Measurements from ENCODE around the gene LIMS1.

Gene LIMS1

GRCh38 chr2:108560241-108560811 lies 26.1 kb downstream of the LIMS1 start:
- H3K9me3 ChIP-seq (ENCODE audit: low read length) = no peaks in the 10 kb centered on the region
- H3K27me3 ChIP-seq (ENCODE audit: insufficient read depth, low read length) = no peaks in the 10 kb centered on the region
- no peaks in the 10 kb centered on the region for H3K36me3 ChIP-seq (ENCODE audit: insufficient read depth, low read length)
- no peak overlapping the region for H2AFZ ChIP-seq (ENCODE audit: low read depth, low read length)
- no peak overlapping the region for H3K4me3 ChIP-seq (ENCODE audit: low read length)
- peaks cover 11% of the 10 kb centered on the region for H3K4me1 ChIP-seq (ENCODE audit: insufficient read depth, low read length)

GRCh38 chr2:108560895-108561530 lies 26.7 kb downstream of the LIMS1 start:
- no peaks in the 10 kb centered on the region for H3K36me3 ChIP-seq (ENCODE audit: insufficient read depth, low read length)
- no peaks in the 10 kb centered on the region for H3K9me3 ChIP-seq (ENCODE audit: low read length)
- no peak overlapping the region for H2AFZ ChIP-seq (ENCODE audit: low read depth, low read length)
- peaks cover 11% of the 10 kb centered on the region for H3K4me1 ChIP-seq (ENCODE audit: insufficient read depth, low read length)
- no peaks in the 10 kb centered on the region for H3K27me3 ChIP-seq (ENCODE audit: insufficient read depth, low read length)
- H3K4me3 ChIP-seq (ENCODE audit: low read length) = no peak overlapping the region

GRCh38 chr2:108562274-108562673 lies 28.0 kb downstream of the LIMS1 start:
- no peaks in the 10 kb centered on the region for H3K27me3 ChIP-seq (ENCODE audit: insufficient read depth, low read length)
- peaks cover 11% of the 10 kb centered on the region for H3K4me1 ChIP-seq (ENCODE audit: insufficient read depth, low read length)
- H2AFZ ChIP-seq (ENCODE audit: low read depth, low read length) = no peak overlapping the region
- no peak overlapping the region for H3K4me3 ChIP-seq (ENCODE audit: low read length)
- H3K9me3 ChIP-seq (ENCODE audit: low read length) = no peaks in the 10 kb centered on the region
- H3K36me3 ChIP-seq (ENCODE audit: insufficient read depth, low read length) = no peaks in the 10 kb centered on the region

- no peaks in the 10 kb centered on the region for H3K27me3 ChIP-seq (ENCODE audit: insufficient read depth, low read length)
- peaks cover 11% of the 10 kb centered on the region for H3K4me1 ChIP-seq (ENCODE audit: insufficient read depth, low read length)
- H3K4me3 ChIP-seq (ENCODE audit: low read length) = no peak overlapping the region
- no peaks in the 10 kb centered on the region for H3K9me3 ChIP-seq (ENCODE audit: low read length)
- H3K36me3 ChIP-seq (ENCODE audit: insufficient read depth, low read length) = no peaks in the 10 kb centered on the region
- H2AFZ ChIP-seq (ENCODE audit: low read depth, low read length) = no peak overlapping the region
Observed at GRCh38 chr2:108564510-108564909, 30.2 kb downstream of the LIMS1 start.

GRCh38 chr2:108565778-108566375 lies 31.6 kb downstream of the LIMS1 start:
- Histone ChIP-seq H3K9me3 (ENCODE audit: low read length) (no peaks in the 10 kb centered on the region), H3K4me3 (ENCODE audit: low read length) (no peak overlapping the region), H3K27me3 (ENCODE audit: insufficient read depth, low read length) (no peaks in the 10 kb centered on the region), H2AFZ (ENCODE audit: low read depth, low read length) (no peak overlapping the region), H3K4me1 (ENCODE audit: insufficient read depth, low read length) (peaks cover under 1% of the 10 kb centered on the region), H3K36me3 (ENCODE audit: insufficient read depth, low read length) (no peaks in the 10 kb centered on the region)

- Histone ChIP-seq H3K36me3 (ENCODE audit: insufficient read depth, low read length) (no peaks in the 10 kb centered on the region), H2AFZ (ENCODE audit: low read depth, low read length) (no peak overlapping the region), H3K4me3 (ENCODE audit: low read length) (no peak overlapping the region), H3K27me3 (ENCODE audit: insufficient read depth, low read length) (no peaks in the 10 kb centered on the region), H3K4me1 (ENCODE audit: insufficient read depth, low read length) (peaks cover 10% of the 10 kb centered on the region), H3K9me3 (ENCODE audit: low read length) (no peaks in the 10 kb centered on the region)
Observed at GRCh38 chr2:108570416-108570815, 36.1 kb downstream of the LIMS1 start.

GRCh38 chr2:108571286-108571685 lies 37.0 kb downstream of the LIMS1 start:
- Histone ChIP-seq H3K9me3 (ENCODE audit: low read length) (no peaks in the 10 kb centered on the region), H3K4me1 (ENCODE audit: insufficient read depth, low read length) (peaks cover 15% of the 10 kb centered on the region), H3K4me3 (ENCODE audit: low read length) (no peak overlapping the region), H3K36me3 (ENCODE audit: insufficient read depth, low read length) (no peaks in the 10 kb centered on the region), H2AFZ (ENCODE audit: low read depth, low read length) (no peak overlapping the region), H3K27me3 (ENCODE audit: insufficient read depth, low read length) (no peaks in the 10 kb centered on the region)

- no peaks in the 10 kb centered on the region for H3K36me3 ChIP-seq (ENCODE audit: insufficient read depth, low read length)
- no peaks in the 10 kb centered on the region for H3K27me3 ChIP-seq (ENCODE audit: insufficient read depth, low read length)
- no peak overlapping the region for H2AFZ ChIP-seq (ENCODE audit: low read depth, low read length)
- no peaks in the 10 kb centered on the region for H3K9me3 ChIP-seq (ENCODE audit: low read length)
- no peak overlapping the region for H3K4me3 ChIP-seq (ENCODE audit: low read length)
- H3K4me1 ChIP-seq (ENCODE audit: insufficient read depth, low read length) = peaks cover 15% of the 10 kb centered on the region
Observed at GRCh38 chr2:108573061-108573460, 38.8 kb downstream of the LIMS1 start.

- H3K4me1 ChIP-seq (ENCODE audit: insufficient read depth, low read length) = peaks cover 15% of the 10 kb centered on the region
- no peaks in the 10 kb centered on the region for H3K27me3 ChIP-seq (ENCODE audit: insufficient read depth, low read length)
Observed at GRCh38 chr2:108574332-108574731, 40.1 kb downstream of the LIMS1 start.

GRCh38 chr2:108575132-108575966 lies 41.1 kb downstream of the LIMS1 start:
- Histone ChIP-seq H3K27me3 (ENCODE audit: insufficient read depth, low read length) (no peaks in the 10 kb centered on the region), H3K4me1 (ENCODE audit: insufficient read depth, low read length) (peaks cover 15% of the 10 kb centered on the region), H3K36me3 (ENCODE audit: insufficient read depth, low read length) (no peaks in the 10 kb centered on the region), H3K9me3 (ENCODE audit: low read length) (no peaks in the 10 kb centered on the region), H3K4me3 (ENCODE audit: low read length) (no peak overlapping the region), H2AFZ (ENCODE audit: low read depth, low read length) (no peak overlapping the region)

More at GRCh38 chr2:108574332-108574731, 40.1 kb downstream of the LIMS1 start:
- Histone ChIP-seq H3K4me3 (ENCODE audit: low read length) (no peak overlapping the region), H2AFZ (ENCODE audit: low read depth, low read length) (no peak overlapping the region), H3K36me3 (ENCODE audit: insufficient read depth, low read length) (no peaks in the 10 kb centered on the region), H3K9me3 (ENCODE audit: low read length) (no peaks in the 10 kb centered on the region)

- no peaks in the 10 kb centered on the region for H3K9me3 ChIP-seq (ENCODE audit: low read length)
- H3K4me3 ChIP-seq (ENCODE audit: low read length) = no peak overlapping the region
- H2AFZ ChIP-seq (ENCODE audit: low read depth, low read length) = no peak overlapping the region
- no peaks in the 10 kb centered on the region for H3K27me3 ChIP-seq (ENCODE audit: insufficient read depth, low read length)
- no peaks in the 10 kb centered on the region for H3K36me3 ChIP-seq (ENCODE audit: insufficient read depth, low read length)
- H3K4me1 ChIP-seq (ENCODE audit: insufficient read depth, low read length) = peaks cover 15% of the 10 kb centered on the region
Observed at GRCh38 chr2:108577099-108577498, 42.8 kb downstream of the LIMS1 start.

- no peaks in the 10 kb centered on the region for H3K9me3 ChIP-seq (ENCODE audit: low read length)
- H3K36me3 ChIP-seq (ENCODE audit: insufficient read depth, low read length) = no peaks in the 10 kb centered on the region
- H3K4me3 ChIP-seq (ENCODE audit: low read length) = no peak overlapping the region
- no peaks in the 10 kb centered on the region for H3K27me3 ChIP-seq (ENCODE audit: insufficient read depth, low read length)
- no peak overlapping the region for H2AFZ ChIP-seq (ENCODE audit: low read depth, low read length)
- peaks cover 11% of the 10 kb centered on the region for H3K4me1 ChIP-seq (ENCODE audit: insufficient read depth, low read length)
Observed at GRCh38 chr2:108579623-108580022, 45.4 kb downstream of the LIMS1 start.

GRCh38 chr2:108580050-108580449 lies 45.8 kb downstream of the LIMS1 start:
- Histone ChIP-seq H3K36me3 (ENCODE audit: insufficient read depth, low read length) (no peaks in the 10 kb centered on the region), H3K4me3 (ENCODE audit: low read length) (no peak overlapping the region), H3K27me3 (ENCODE audit: insufficient read depth, low read length) (no peaks in the 10 kb centered on the region)

More at GRCh38 chr2:108580050-108580449, 45.8 kb downstream of the LIMS1 start:
- Histone ChIP-seq H2AFZ (ENCODE audit: low read depth, low read length) (no peak overlapping the region), H3K9me3 (ENCODE audit: low read length) (no peaks in the 10 kb centered on the region), H3K4me1 (ENCODE audit: insufficient read depth, low read length) (peaks cover 8% of the 10 kb centered on the region)

Measured in neuron (in vitro differentiated cells).